LNCAP (cell line): ENCODE measurements around the gene MYZAP.

Experiments used
- CTCF ChIP-seq: fragments of 450-650 bp; IDR thresholded peaks from 2 replicates; pipeline ENCODE4 v1.5.1; 2017; ENCODE audit warnings: mild to moderate bottlenecking

Gene MYZAP

GRCh38 chr15:57604507-57604906, 12.8 kb downstream of the MYZAP start:
- no peak for TF ChIP-seq CTCF

DNA sequence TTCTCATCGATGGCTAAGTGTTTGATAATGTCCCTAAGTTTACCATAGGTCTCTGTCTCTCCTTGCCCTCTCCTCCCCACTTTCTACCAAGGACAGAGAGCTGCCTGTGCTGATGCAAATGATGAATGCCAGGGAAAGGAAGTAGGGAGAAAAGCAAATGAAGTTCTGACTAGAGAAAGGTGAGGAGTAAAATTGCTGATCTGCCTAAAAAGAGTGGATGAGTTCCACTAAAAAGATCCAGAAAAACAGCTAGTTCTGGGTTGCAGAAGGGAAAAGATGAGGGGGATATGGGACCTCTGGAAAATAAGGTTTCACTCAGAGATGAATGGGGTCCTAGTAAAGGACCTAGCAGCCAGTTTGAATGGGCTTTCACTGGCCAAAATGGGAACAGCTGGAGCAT, 13.8 kb downstream of the MYZAP start:
- no peak for TF ChIP-seq CTCF

DNA sequence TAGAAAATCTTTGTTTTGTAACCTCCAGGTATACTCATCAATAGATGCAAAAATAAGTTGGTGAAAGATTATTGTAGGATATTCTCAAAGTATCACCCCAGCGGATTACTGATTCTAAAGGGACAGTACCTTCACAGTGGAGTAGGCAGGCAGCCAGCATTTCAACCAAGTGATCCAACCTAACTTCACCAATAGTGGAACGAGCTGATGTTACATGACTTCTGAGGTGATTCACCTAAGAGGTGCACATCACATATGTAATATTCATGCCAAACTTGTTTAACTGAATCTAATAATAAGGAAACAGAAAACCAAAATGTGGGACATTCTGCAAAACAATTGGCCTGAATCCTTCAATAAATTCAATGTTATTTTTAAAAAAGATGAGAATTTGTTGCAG, 14.3 kb downstream of the MYZAP start:
- no peak for TF ChIP-seq CTCF

DNA sequence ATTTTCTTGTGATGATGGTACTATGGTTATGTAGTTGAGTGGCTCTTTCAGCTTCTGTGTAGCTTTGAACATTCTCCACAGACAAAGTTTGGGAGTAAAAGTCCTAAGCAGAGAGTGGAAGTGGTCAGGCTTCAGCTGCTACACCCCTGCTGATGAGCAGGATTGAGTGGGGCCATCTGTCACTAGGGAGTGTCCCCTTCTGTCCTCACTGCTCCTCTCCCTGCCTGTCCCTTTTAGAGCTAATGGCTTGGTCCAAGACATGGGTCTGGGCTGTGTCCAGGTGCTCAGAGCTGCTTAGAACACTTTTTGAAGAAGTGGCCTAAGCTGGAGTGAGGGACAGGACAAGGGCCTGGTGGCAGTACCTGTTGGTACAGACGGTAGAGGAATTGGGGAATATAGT, 15.1 kb downstream of the MYZAP start:
- no peak for TF ChIP-seq CTCF

GRCh38 chr15:57607570-57608000, 15.9 kb downstream of the MYZAP start:
- TF ChIP-seq CTCF: no peak

GRCh38 chr15:57609805-57610529, 18.3 kb downstream of the MYZAP start:
- TF ChIP-seq CTCF: no peak

- no peak for TF ChIP-seq CTCF
Measured at GRCh38 chr15:57611123-57611522, 19.4 kb downstream of the MYZAP start.

DNA sequence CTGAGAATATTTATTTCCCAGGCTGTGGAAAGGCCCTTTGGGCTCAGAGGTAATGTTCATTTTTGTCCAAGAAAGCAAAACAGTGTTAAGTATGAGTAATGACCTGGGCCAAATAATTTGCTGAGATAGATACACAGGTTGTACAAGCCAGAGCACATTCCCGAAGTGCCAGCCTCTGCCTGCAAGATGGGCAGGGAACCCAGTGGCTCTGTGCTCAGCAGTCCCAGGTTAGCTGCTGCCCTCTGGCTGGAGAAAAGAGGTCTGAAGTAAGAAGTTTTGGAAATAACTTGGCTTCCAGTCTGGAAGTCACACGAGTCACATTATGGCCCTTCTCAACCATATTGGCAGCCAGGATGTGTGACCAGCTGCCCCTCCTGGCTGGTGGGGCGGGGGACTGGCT, 20.2 kb downstream of the MYZAP start:
- TF ChIP-seq CTCF: peak; percentile 52; the same call in 1 of the 2 replicates
